HepG2 (cell line): ENCODE measurements around the gene SHQ1. TPM values are rescaled to one million over a fixed set of nuclear protein-coding genes. Genes with fewer than 3 reads are reported as not detected.

Experiments used
- ATAC-seq: fragments of 200-7000 bp; cut with Tn5 transposase; 3 replicates; pipeline ENCODE4 v1.9.1; 2020; ENCODE audit warnings: mild to moderate bottlenecking, moderate library complexity
- BruUV-seq: library from RNA; stranded (reverse); fragments of 400-500 nt; replicated peaks from 2 replicates; lab custom pipeline; 2021; lab: Mats Ljungman, UMichigan
- CTCF ChIA-PET: fragments of 300-600 bp; formaldehyde crosslinking; extraction: SDS; loops from one replicate; lab custom pipeline; 2021; ENCODE audit warnings: low total read pairs, inconsistent platforms, low intra/inter-chr PET ratio; lab: Yijun Ruan, JAX
- POLR2A ChIA-PET: fragments of 350-600 bp; sonication (Branson Sonifier 250); formaldehyde crosslinking; loops from one replicate; lab custom pipeline; 2020; ENCODE audit warnings: antibody characterized with exemption, inconsistent platforms; lab: Yijun Ruan, JAX
- DNase-seq: peaks from one replicate; pipeline ENCODE4 v3.0.0-alpha.2; 2015; ENCODE audit warnings: low spot score
- FAIRE-seq: peaks from 3 replicates; lab custom pipeline; 2011; peaks lifted over from hg19 to GRCh38; lab: Jason Lieb, UNC
- H2AFZ ChIP-seq: one replicate; pipeline ENCODE4 v1.6.1; 2011; ENCODE audit warnings: low read length, inconsistent platforms
- H3K27ac ChIP-seq: fragments of 300-600 bp; 3 replicates; pipeline ENCODE4 v1.8.0; 2011; ENCODE audit warnings: mixed run types, mild to moderate bottlenecking, mixed read lengths, low read length, inconsistent platforms; ENCODE audit not compliant: insufficient read depth; ENCODE audit errors: extremely low read length
- H3K27me3 ChIP-seq, 2 experiments: fragments of 200-600 bp in 1 of 2; 2 replicates in 1 of 2; 3 replicates in 1 of 2; pipeline versions ENCODE4 v1.6.0 to v1.8.0; 2011; ENCODE audit warnings: low read length in 2 of 2, mild to moderate bottlenecking in 2 of 2, moderate library complexity in 2 of 2, inconsistent platforms in 1 of 2; ENCODE audit not compliant: insufficient read depth in 2 of 2, control insufficient read depth in 1 of 2
- H3K36me3 ChIP-seq, 2 experiments: fragments of 200-600 bp in 1 of 2; replicated peaks in 1 of 2; 2 replicates in 1 of 2; 3 replicates in 1 of 2; pipeline versions ENCODE4 v1.5.1 to v1.8.0; 2011; ENCODE audit warnings: low read length in 2 of 2, inconsistent platforms in 1 of 2; ENCODE audit not compliant: insufficient read depth in 2 of 2, control insufficient read depth in 1 of 2
- H3K4me1 ChIP-seq: 2 replicates; pipeline ENCODE4 v1.5.1; 2012; ENCODE audit warnings: low read length, inconsistent platforms; ENCODE audit not compliant: insufficient read depth
- H3K4me2 ChIP-seq: 2 replicates; pipeline ENCODE4 v1.6.0; 2011; ENCODE audit warnings: low read depth, low read length, inconsistent platforms
- H3K4me3 ChIP-seq, 3 experiments: fragments of 200-600 bp in 1 of 3; sonication (generic), shearing (Covaris generic) in 1 of 3; replicated peaks in 1 of 3; 2 replicates each; pipeline ENCODE4 v1.5.1; 2011 to 2016; ENCODE audit warnings: low read length in 3 of 3, inconsistent platforms in 2 of 3, low read depth in 2 of 3, mild to moderate bottlenecking in 2 of 3, control low read depth in 1 of 3, mixed read lengths in 1 of 3; ENCODE audit not compliant: insufficient read depth in 1 of 3
- H3K79me2 ChIP-seq: one replicate; pipeline ENCODE4 v1.6.1; 2011; ENCODE audit warnings: low read length, inconsistent platforms; ENCODE audit not compliant: insufficient read depth
- H3K9ac ChIP-seq: 2 replicates; pipeline ENCODE4 v1.6.0; 2011; ENCODE audit warnings: mild to moderate bottlenecking, low read depth, low read length, inconsistent platforms; ENCODE audit not compliant: insufficient read depth
- H3K9me3 ChIP-seq: 2 replicates; pipeline ENCODE4 v1.5.1; 2012; ENCODE audit warnings: mild to moderate bottlenecking, low read length
- H4K20me1 ChIP-seq: 2 replicates; pipeline ENCODE4 v1.6.0; 2011; ENCODE audit warnings: inconsistent platforms, mild to moderate bottlenecking, low read length, moderate library complexity; ENCODE audit not compliant: insufficient read depth
- ELF3 ChIP-seq: IDR thresholded peaks from 2 replicates; pipeline ENCODE4 v1.6.1; 2016; ENCODE audit warnings: missing genetic modification reagents, missing compliant biosample characterization
- FOXP4 ChIP-seq: sonication (generic); formaldehyde crosslinking; IDR thresholded peaks from 2 replicates; pipeline ENCODE4 v1.4.0; 2020; ENCODE audit warnings: missing genetic modification reagents
- GABPA ChIP-seq, 2 experiments: IDR thresholded peaks; 2 replicates each; pipeline ENCODE4 v1.6.1; 2011 to 2016; ENCODE audit warnings: low read depth in 2 of 2, low read length in 1 of 2, missing biosample characterization in 1 of 2, missing genetic modification characterization in 1 of 2
- KDM5A ChIP-seq: fragments of 200-600 bp; sonication (generic); IDR thresholded peaks from 2 replicates; pipeline ENCODE4 v1.7.0; 2018; ENCODE audit warnings: antibody characterized with exemption, mild to moderate bottlenecking, low read length, borderline replicate concordance
- PLRG1 ChIP-seq: fragments of 450-650 bp; conservative IDR thresholded peaks from 2 replicates; pipeline ENCODE4 v1.6.1; 2016
- RBM39 ChIP-seq: fragments of 200-400 bp; formaldehyde crosslinking; IDR thresholded peaks from one replicate; pipeline ENCODE4 v1.6.1; 2018; ENCODE audit warnings: antibody characterized with exemption, mild to moderate bottlenecking, low read depth, low read length; ENCODE audit not compliant: poor library complexity, severe bottlenecking
- TEAD2 ChIP-seq: sonication (generic); formaldehyde crosslinking; IDR thresholded peaks from 2 replicates; pipeline ENCODE4 v1.9.0; 2021; ENCODE audit warnings: missing genetic modification reagents
- U2AF2 ChIP-seq: fragments of 200-400 bp; formaldehyde crosslinking; IDR thresholded peaks from 2 replicates; pipeline ENCODE4 v1.6.1; 2017; ENCODE audit warnings: low read depth, mild to moderate bottlenecking, low read length
- ZNF207 ChIP-seq: fragments of 450-650 bp; IDR thresholded peaks from 2 replicates; pipeline ENCODE4 v1.6.1; 2016; ENCODE audit warnings: antibody characterized with exemption, borderline replicate concordance
- ZNF274 ChIP-seq: sonication (generic); formaldehyde crosslinking; IDR thresholded peaks from 2 replicates; pipeline ENCODE4 v1.5.1; 2020; ENCODE audit warnings: mild to moderate bottlenecking, missing genetic modification reagents
- ZNF331 ChIP-seq: sonication (generic); formaldehyde crosslinking; IDR thresholded peaks from 2 replicates; pipeline ENCODE4 v1.4.0; 2020; ENCODE audit warnings: missing genetic modification reagents
- ZNF577 ChIP-seq: sonication (generic); formaldehyde crosslinking; IDR thresholded peaks from 2 replicates; pipeline ENCODE4 v1.4.0; 2020; ENCODE audit warnings: mild to moderate bottlenecking, low read depth, missing genetic modification reagents, borderline replicate concordance
- WGBS: methylation state at CpG from one replicate; pipeline ENCODE4 v1.1.6; 2017; ENCODE audit warnings: low lambda C conversion rate; 5-methylcytosine and 5-hydroxymethylcytosine counted together
- in situ Hi-C: cut with HindIII; loops from 2 replicates; pipeline ENCODE4 v1.10.0; 2017; ENCODE audit warnings: low pct_unique_long_range_greater_than_20kb; ENCODE audit not compliant: extremely low pct_ligation_motif_present
- intact Hi-C: fragments of 100-400 bp; cut with micrococcal nuclease; formaldehyde crosslinking; loops from one replicate; pipeline ENCODE4 v1.10.0; 2022; ENCODE audit not compliant: unreplicated experiment
- polyA plus RNA-seq, 8 experiments: library from polyadenylated mRNA; depleted of rRNA in 3 of 8; stranded (reverse) in 7 of 8; unstranded in 1 of 8; fragments of >200 nt; fragmentation: Illumina TruSeq in 4 of 8; extraction: Trizol in 4 of 8; gene quantifications; 2 replicates each; pipeline versions ENCODE4 v1.2.1 to v1.2.3, GENCODE V29; 2011 to 2016; ENCODE audit warnings: low read depth in 4 of 8, missing spikeins in 1 of 8, mixed read lengths in 1 of 8; ENCODE audit not compliant: insufficient read depth in 1 of 8
- total RNA-seq, 5 experiments: library from RNA; depleted of rRNA; stranded (reverse); fragments of >200 nt; fragmentation: Illumina TruSeq; extraction: Trizol; gene quantifications; 2 replicates each; pipeline ENCODE4 v1.2.3, GENCODE V29; 2016; ENCODE audit warnings: low read depth in 1 of 5

Gene SHQ1
- total and polyA plus RNA-seq, 2 of the 13 experiments (the other 11 are each of a cell fraction or from before 2014, with no cell fraction given): 5.5 to 20.3 TPM

GRCh38 chr3:72800869-72801268 is 47.4 kb downstream of the SHQ1 start (continued):
- no peak for TF ChIP-seq ZNF207
- TF ChIP-seq U2AF2: no peak
- TF ChIP-seq ELF3 (CRISPR knock-in tag): no peak
- TF ChIP-seq KDM5A: no peak
- TF ChIP-seq RBM39: no peak
- TF ChIP-seq, all 625 proteins: peak for 0

- H3K27ac ChIP-seq: no peak overlapping the region
- TF ChIP-seq GABPA (IDR thresholded peaks at IDR 0.05; ENCODE audit: low read depth, low read length) (no peak), GABPA (CRISPR knock-in tag; IDR thresholded peaks at IDR 0.05; ENCODE audit: low read depth) (no peak), ZNF274 (no peak), TEAD2 (no peak), ZNF331 (CRISPR knock-in tag) (no peak), PLRG1 (no peak), ZNF577 (no peak), FOXP4 (CRISPR knock-in tag) (no peak)
- no peaks in the 10 kb centered on the region for H4K20me1 ChIP-seq
- no peaks in the 10 kb centered on the region; the same call in 1 of the 2 replicates for H3K4me1 ChIP-seq
- no peak overlapping the region for H3K9ac ChIP-seq
- no peaks in the 10 kb centered on the region for H3K79me2 ChIP-seq
- H3K36me3 ChIP-seq: no peaks in the 10 kb centered on the region
- DNase-seq (no peak), FAIRE-seq (no peak), ATAC-seq (no peak)
- H3K4me3 ChIP-seq: no peak overlapping the region
- no peaks in the 10 kb centered on the region for H3K27me3 ChIP-seq
- no peaks in the 10 kb centered on the region for H3K9me3 ChIP-seq
- ChIA-PET POLR2A (no interaction called here), CTCF (no interaction called here)
- no peak overlapping the region for H2AFZ ChIP-seq
- BruUV-seq: no TSS peak
- 97% methylated on average over 3 of the region's 3 CpGs for WGBS
- H3K4me2 ChIP-seq: no peak overlapping the region
- in situ Hi-C loops (no loop called here), intact Hi-C loops (no loop called here)
These were observed 49.6 kb downstream of the SHQ1 start for GRCh38 chr3:72798552-72799195.
